Brain pericyte (primary cell): ENCODE results near the gene CCDC57.
"Not testable (repeated sequence)": the region's sequence is repeated elsewhere in the genome, so short reads cannot be mapped to it uniquely, and the experiment has no call there.

Source experiments
- DNase-seq: peaks from one replicate; pipeline ENCODE4 v3.0.0-alpha.2; 2012; ENCODE audit warnings: low read depth, low spot score

CCDC57 gene

GRCh38 chr17:82154881-82155331 lies 57.7 kb downstream of the CCDC57 start:
- no peak for DNase-seq

GRCh38 chr17:82153745-82154375 lies 58.8 kb downstream of the CCDC57 start:
- no peak for DNase-seq

- no peak for DNase-seq
These were observed 59.3 kb downstream of the CCDC57 start for GRCh38 chr17:82153295-82153691.

- no peak for DNase-seq
These were observed 59.9 kb downstream of the CCDC57 start for GRCh38 chr17:82152556-82153294.

- DNase-seq: no peak
These were observed 60.5 kb downstream of the CCDC57 start for GRCh38 chr17:82152114-82152513.

GRCh38 chr17:82151106-82151957 lies 61.3 kb downstream of the CCDC57 start:
- no peak for DNase-seq

GRCh38 chr17:82149401-82150099 lies 63.1 kb downstream of the CCDC57 start:
- no peak for DNase-seq

GRCh38 chr17:82148997-82149396 lies 63.6 kb downstream of the CCDC57 start:
- no peak for DNase-seq

- no peak for DNase-seq
These were observed 64.6 kb downstream of the CCDC57 start for GRCh38 chr17:82148011-82148410.

- no peak for DNase-seq
These were observed 65.7 kb downstream of the CCDC57 start for GRCh38 chr17:82146663-82147654.

- no peak for DNase-seq
These were observed 67.0 kb downstream of the CCDC57 start for GRCh38 chr17:82145550-82146155.

GRCh38 chr17:82143333-82143732 lies 69.3 kb downstream of the CCDC57 start:
- DNase-seq: no peak

GRCh38 chr17:82139961-82140360 lies 72.7 kb downstream of the CCDC57 start:
- not testable (repeated sequence) for DNase-seq

- DNase-seq: no peak
These were observed 74.1 kb downstream of the CCDC57 start for GRCh38 chr17:82138511-82138992.

- DNase-seq: no peak
These were observed 78.5 kb downstream of the CCDC57 start for GRCh38 chr17:82134101-82134500.

- DNase-seq: not testable (repeated sequence)
These were observed 79.3 kb downstream of the CCDC57 start for GRCh38 chr17:82133166-82133953.

GRCh38 chr17:82129095-82129494 lies 83.5 kb downstream of the CCDC57 start:
- DNase-seq: no peak

GRCh38 chr17:82128287-82128686 lies 84.4 kb downstream of the CCDC57 start:
- DNase-seq: no peak

GRCh38 chr17:82127704-82128103 lies 84.9 kb downstream of the CCDC57 start:
- no peak for DNase-seq
